ENCODE results near the gene MYL1.

MYL1 gene

DNA sequence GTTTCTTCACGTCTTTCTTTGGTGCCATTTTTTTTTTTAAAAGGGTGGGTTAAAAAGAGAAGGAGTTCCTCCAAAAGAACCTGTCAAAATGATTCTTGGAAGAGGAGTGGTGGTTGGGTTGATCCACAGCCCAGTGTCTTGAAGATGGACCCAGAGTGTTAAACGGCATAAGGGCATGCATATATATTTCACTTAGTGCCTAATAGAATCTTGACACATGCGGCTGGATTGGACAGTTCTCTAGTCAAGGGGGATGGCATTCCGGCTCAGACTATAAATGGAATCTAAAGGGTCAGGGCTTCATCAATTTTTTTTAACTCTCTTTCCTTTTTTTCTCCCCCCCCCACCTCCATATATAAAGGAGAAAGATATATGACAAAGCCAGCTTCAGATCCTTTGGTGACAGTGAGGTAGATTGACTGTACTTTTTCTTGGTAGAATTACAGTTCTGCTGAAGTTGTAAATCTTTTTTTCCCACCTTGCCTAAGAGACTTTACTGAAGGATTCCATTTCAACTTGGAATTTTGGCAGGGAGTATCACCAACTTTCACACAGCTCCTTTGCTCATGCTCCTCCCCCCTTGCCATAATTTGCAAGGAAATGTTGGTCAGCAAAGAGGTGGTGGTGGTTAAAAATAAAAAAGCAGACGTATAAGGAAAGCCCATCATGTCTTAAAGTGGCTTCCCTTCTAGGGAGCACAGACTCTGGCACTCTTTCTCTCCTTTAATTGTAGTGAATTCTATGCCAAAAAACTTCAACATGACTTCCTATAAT lies at the start of gene MYL1:
TSS of gene MYL1 (minus strand) at position 160 of the 774 bp plus-strand sequence. CDS start at position 28, 132 bp downstream.
- DNase-seq (ENCODE audit: low read depth in 2 of 2): no peak

- DNase-seq (ENCODE audit: low read depth in 2 of 2): no peak
Observed at GRCh38 chr2:210363876-210364275, 48.9 kb upstream of the MYL1 start.

DNA sequence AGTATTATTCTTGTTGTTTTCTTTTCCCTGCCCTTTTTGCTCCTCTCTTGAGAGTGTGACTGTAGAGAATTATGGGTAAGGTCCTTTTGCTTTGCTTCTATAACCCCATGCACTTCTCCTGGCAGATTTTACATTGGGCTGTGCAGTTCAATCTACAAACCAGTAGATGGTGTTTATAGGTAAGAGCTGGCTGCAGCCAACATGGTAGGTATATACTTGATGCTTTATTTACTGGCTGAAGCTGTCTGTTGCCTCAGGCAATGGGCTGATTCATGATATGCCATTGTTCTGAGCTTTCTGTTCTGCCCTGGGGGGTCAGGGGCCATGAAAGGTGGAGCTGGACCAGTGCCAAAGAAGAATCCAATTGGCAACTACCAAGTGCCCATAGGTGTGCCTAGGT lies 48.3 kb upstream of the MYL1 start:
- no peak for DNase-seq (ENCODE audit: low read depth in 2 of 2)

- no peak for DNase-seq (ENCODE audit: low read depth in 2 of 2)
Observed at GRCh38 chr2:210360412-210360811, 45.4 kb upstream of the MYL1 start.

GRCh38 chr2:210356944-210357343 lies 42.0 kb upstream of the MYL1 start:
- no peak for DNase-seq (ENCODE audit: low read depth in 2 of 2)

DNA sequence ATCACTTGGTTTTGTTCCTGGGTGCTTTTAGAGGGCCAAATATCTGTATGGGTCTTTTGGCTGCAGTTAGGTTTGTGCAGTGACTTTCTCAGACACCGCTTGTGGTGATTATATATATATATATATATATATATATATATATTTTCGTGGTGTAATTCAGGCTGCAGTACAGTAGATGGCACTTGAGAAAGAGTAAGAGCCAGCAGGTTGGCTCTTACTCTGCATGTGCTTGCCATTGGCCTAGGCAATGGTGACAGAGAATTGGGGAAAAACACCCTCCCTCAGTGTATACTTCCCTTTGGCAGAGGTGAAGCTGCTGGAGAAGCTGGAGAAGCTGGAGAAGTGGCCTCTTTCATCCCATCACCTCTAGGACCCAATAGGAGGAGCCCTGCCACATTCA lies 22.2 kb upstream of the MYL1 start:
- DNase-seq (ENCODE audit: low read depth in 2 of 2): no peak

GRCh38 chr2:210324906-210325305 lies 9.9 kb upstream of the MYL1 start:
- no peak for DNase-seq (ENCODE audit: low read depth in 2 of 2)

- no peak for DNase-seq (ENCODE audit: low read depth in 2 of 2)
Observed at GRCh38 chr2:210324458-210324857, 9.5 kb upstream of the MYL1 start.

- DNase-seq (ENCODE audit: low read depth in 2 of 2): no peak
Observed at GRCh38 chr2:210323003-210323402, 8.0 kb upstream of the MYL1 start.

DNA sequence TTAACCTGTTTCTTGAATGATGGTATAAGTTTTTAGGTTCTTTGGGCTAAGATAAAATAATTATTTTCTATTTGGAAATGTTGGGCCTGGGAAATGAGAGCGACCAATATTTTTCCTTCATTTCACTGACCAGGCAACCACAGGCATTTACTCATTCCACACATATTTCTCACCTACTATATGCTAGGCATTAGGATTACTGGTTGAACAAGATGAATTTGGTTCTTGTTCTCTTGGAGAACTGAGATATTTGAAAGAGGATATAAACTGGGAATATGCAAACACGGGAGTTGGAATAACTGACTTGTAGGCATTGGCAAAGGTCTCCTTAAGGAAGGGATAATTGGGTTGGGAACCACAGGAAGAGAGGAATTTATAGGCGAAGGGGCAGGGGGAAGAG lies 3.9 kb upstream of the MYL1 start:
- no peak for DNase-seq (ENCODE audit: low read depth in 2 of 2)

GRCh38 chr2:210318486-210318885 lies 3.5 kb upstream of the MYL1 start:
- DNase-seq (ENCODE audit: low read depth in 2 of 2): no peak

DNA sequence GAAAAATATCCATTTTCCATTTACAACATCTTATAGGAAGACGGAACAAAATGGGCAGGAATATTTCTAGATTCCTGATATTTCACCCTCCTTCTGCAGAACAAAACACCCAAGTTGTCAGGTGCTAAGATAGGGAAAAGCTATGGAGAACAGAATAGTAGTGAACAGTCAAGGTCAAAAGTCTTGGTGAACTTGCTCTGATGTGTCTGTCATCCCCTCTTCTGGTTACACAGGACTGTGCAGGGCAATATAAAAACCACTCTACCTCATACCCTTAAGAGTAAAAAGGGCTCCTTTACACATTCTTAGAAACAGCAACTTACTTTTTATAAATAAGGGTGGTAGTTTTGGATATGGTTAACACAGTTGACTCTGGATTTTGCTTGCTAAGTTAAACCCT lies 4.4 kb downstream of the MYL1 start:
- DNase-seq (ENCODE audit: low read depth in 2 of 2): no peak

- DNase-seq (ENCODE audit: low read depth in 2 of 2): no peak
Observed at GRCh38 chr2:210309548-210310233, 5.3 kb downstream of the MYL1 start.

DNA sequence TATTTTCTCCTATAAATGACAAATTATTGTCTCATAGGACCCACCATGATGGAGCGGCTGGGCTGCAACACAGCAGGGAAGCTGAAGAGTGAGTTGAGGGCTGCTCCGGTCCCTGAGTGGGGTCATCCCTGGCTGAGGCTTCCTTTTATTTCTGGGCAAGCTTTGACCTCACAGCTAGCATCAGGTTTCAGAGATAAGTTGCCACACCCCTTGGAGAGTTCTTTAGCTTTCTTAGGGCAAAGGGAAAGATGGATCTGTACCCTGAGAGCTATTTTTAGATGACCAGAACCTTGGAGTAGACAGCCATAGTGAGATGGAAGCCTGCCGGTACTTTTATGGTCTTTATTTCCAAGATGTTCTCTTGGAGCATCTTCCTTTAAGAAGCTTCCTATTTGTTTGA lies 11.5 kb downstream of the MYL1 start:
- no peak for DNase-seq (ENCODE audit: low read depth in 2 of 2)

DNA sequence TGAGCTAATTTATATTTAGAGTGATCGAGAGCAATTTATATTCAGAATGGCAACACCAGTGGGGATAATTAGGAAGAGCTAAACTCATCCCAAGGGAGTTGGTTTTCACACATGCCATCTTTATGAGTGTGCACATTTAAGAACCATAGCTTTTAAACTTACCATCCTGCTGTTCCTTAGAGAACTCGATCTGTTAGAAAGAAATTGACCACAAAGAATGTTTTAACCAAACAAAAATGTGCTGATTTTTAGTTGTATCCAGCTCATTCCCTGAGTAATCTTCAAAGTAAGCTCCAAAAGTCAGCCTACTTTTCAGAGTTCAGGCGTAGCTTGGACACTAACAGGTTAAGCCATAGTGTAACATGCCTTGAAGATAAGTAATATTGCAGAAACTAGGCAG lies 12.6 kb downstream of the MYL1 start:
- DNase-seq (ENCODE audit: low read depth in 2 of 2): no peak

DNA sequence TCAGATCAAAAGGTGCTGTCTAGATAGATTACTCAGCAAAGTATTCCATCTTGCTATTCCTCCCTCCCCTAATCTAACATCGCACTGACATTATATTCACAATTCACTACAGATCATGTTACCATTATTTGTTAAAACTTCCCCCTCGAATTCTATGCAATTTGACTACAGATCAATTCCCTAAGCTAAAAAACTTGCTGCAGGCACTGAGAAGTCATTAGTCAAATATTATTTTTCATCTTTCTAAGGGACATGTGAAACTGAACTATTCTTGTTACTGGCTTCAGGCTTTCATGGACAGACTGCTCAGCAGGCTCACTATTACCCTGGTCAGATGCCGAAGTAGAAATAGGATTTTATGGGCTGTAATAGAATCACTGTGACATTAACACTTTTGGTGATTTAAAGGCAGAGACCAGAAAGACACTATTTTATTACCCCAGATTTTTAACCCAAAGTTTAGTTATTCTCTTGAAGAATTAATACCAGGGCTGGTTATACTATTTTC lies 15.1 kb downstream of the MYL1 start:
- no peak for DNase-seq (ENCODE audit: low read depth in 2 of 2)

GRCh38 chr2:210288408-210288807 lies 26.6 kb downstream of the MYL1 start:
- no peak for DNase-seq (ENCODE audit: low read depth in 2 of 2)

DNA sequence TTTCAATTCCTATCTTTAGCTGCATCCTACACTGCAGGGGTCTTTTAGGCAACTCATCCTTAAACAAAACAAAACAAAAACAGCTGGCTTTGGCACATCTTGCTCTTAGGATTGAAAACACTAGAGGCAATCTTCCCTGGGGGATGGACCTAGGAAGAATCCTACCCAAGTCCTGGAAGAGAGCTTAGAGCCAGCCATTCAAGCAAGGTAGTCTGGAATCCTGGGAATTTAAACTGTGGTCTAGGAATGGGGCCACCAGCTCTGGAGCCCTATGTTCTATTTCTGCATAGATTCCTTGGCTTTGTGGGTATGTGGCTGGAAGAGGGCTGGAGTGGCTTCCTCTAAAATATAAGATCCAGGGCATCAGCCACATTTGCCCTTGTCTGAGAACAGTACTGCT lies 27.7 kb downstream of the MYL1 start:
- no peak for DNase-seq (ENCODE audit: low read depth in 2 of 2)

- no peak for DNase-seq (ENCODE audit: low read depth in 2 of 2)
Observed at GRCh38 chr2:210286123-210286680, 28.8 kb downstream of the MYL1 start.

DNA sequence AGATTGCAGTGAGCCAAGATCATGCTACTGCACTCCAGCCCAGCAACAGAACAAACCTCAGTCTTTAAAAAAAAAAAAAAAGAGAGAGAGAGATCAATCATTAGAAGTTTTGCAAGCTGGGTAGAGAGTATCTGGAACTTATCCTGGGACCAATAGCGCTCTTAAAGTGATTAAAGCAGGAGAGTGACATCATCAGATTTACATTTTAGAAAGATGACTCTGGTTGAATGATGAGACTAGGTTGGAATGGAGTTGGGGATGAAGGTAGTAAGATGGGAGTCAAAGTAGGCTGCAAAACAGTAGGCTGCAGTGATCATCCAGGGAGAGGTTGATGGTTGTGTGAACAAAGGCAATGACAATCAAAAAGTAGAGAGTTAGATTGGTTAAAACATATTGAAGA lies 37.8 kb downstream of the MYL1 start:
- no peak for DNase-seq (ENCODE audit: low read depth in 2 of 2)

DNA sequence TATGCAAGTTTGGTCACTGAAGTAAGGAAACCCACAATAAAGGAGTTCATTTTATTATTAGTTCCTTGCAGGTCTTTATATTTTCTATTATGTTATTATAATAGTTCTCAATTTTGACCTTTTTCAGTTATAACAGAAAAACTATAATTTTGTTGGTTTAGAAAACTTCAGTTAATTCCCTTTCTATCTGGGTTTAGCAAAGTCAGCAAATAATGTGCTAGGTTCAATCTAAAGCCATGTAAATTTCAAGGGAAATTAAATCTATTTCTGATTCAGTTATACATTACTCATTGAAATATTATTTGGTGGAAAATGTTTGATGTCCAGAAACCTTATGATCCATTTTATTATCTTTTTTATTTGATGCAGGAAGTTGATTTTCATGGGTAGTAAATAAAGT lies 43.7 kb downstream of the MYL1 start:
- DNase-seq (ENCODE audit: low read depth in 2 of 2): no peak

GRCh38 chr2:210269148-210269547 lies 45.8 kb downstream of the MYL1 start:
- DNase-seq (ENCODE audit: low read depth in 2 of 2): no peak

GRCh38 chr2:210268281-210268680 lies 46.7 kb downstream of the MYL1 start:
- no peak for DNase-seq (ENCODE audit: low read depth in 2 of 2)

Data from stimulated activated CD4-positive, alpha-beta T cell treated with anti-CD3 and anti-CD28 coated beads, Interleukin-1b, Interleukin-23, amount 100 ng/mL, for 1 hour (primary cell).